DMS 273 (cell line): ENCODE results near the gene LRRC8E.
"Not testable (repeated sequence)": the region's sequence is repeated elsewhere in the genome, so short reads cannot be mapped to it uniquely, and the experiment has no call there.

Experiments used
- DNase-seq: peaks from one replicate; lab custom pipeline; 2025; ENCODE audit not compliant: unreplicated experiment; lab: John Stamatoyannopoulos, UW

LRRC8E gene

GRCh38 chr19:7907122-7907521 is 18.8 kb downstream of the LRRC8E start:
- no peak for DNase-seq

GRCh38 chr19:7907544-7907943 is 19.2 kb downstream of the LRRC8E start:
- DNase-seq = no peak

GRCh38 chr19:7908078-7908699 is 19.9 kb downstream of the LRRC8E start:
- no peak for DNase-seq

- DNase-seq = no peak
These were observed 20.6 kb downstream of the LRRC8E start for GRCh38 chr19:7908742-7909461.

- DNase-seq = no peak
These were observed 21.3 kb downstream of the LRRC8E start for GRCh38 chr19:7909471-7910067.

- DNase-seq = no peak
These were observed 22.2 kb downstream of the LRRC8E start for GRCh38 chr19:7910321-7911161.

- DNase-seq = no peak
These were observed 23.3 kb downstream of the LRRC8E start for GRCh38 chr19:7911508-7912143.

- DNase-seq = no peak
These were observed 23.9 kb downstream of the LRRC8E start for GRCh38 chr19:7912144-7912696.

GRCh38 chr19:7912697-7913564 is 24.6 kb downstream of the LRRC8E start:
- no peak for DNase-seq

- DNase-seq = no peak
These were observed 25.3 kb downstream of the LRRC8E start for GRCh38 chr19:7913652-7914051.

GRCh38 chr19:7914099-7914498 is 25.8 kb downstream of the LRRC8E start:
- no peak for DNase-seq

GRCh38 chr19:7914598-7915045 is 26.3 kb downstream of the LRRC8E start, which contains the start of gene TGFBR3L:
TSS of gene TGFBR3L (plus strand) at chr19:7914830.
- peak; percentile 42 for DNase-seq

GRCh38 chr19:7915250-7916102 is 27.2 kb downstream of the LRRC8E start:
- no peak for DNase-seq

GRCh38 chr19:7916103-7916954 is 28.0 kb downstream of the LRRC8E start:
- DNase-seq = peak; percentile 74

GRCh38 chr19:7916955-7917266 is 28.6 kb downstream of the LRRC8E start:
- no peak for DNase-seq

GRCh38 chr19:7917267-7918061 is 29.2 kb downstream of the LRRC8E start:
- DNase-seq = peak; percentile 89

GRCh38 chr19:7918062-7918614 is 29.8 kb downstream of the LRRC8E start:
- not testable (repeated sequence) for DNase-seq
